HG02885 (cell line): ENCODE measurements around the gene GYS1.
"Not testable (repeated sequence)": the region's sequence is repeated elsewhere in the genome, so short reads cannot be mapped to it uniquely, and the experiment has no call there.

Source experiments
- ATAC-seq: cut with Tn5 transposase; IDR thresholded peaks from one replicate; pipeline ENCODE4 v1.9.1; 2021; ENCODE audit warnings: mild to moderate bottlenecking; ENCODE audit not compliant: unreplicated experiment, poor library complexity

Gene GYS1

GRCh38 chr19:49018388-49019241, 25.5 kb upstream of the GYS1 start:
- ATAC-seq, result not testable (repeated sequence)

GRCh38 chr19:49017666-49018351, 24.7 kb upstream of the GYS1 start:
- no peak for ATAC-seq

GRCh38 chr19:49017041-49017665, 24.0 kb upstream of the GYS1 start, which contains the start of gene LHB:
Gene LHB (minus strand): TSS chr19:49017091. CDS start chr19:49017081, 10 bp downstream.
- ATAC-seq, result no peak

- no peak for ATAC-seq
Measured at GRCh38 chr19:49016067-49016839, 23.1 kb upstream of the GYS1 start.

GRCh38 chr19:49014870-49015255, 21.8 kb upstream of the GYS1 start:
- ATAC-seq, result no peak

- ATAC-seq, result no peak
Measured at GRCh38 chr19:49014123-49014869, 21.2 kb upstream of the GYS1 start.

GRCh38 chr19:49011194-49011593, 18.1 kb upstream of the GYS1 start:
- ATAC-seq, result no peak

GRCh38 chr19:49010453-49010852, 17.3 kb upstream of the GYS1 start:
- no peak for ATAC-seq

- ATAC-seq, result no peak
Measured at GRCh38 chr19:49009828-49010227, 16.7 kb upstream of the GYS1 start.

- ATAC-seq, result no peak
Measured at GRCh38 chr19:49006905-49007304, 13.8 kb upstream of the GYS1 start.

- no peak for ATAC-seq
Measured at GRCh38 chr19:49004964-49005614, 12.0 kb upstream of the GYS1 start.

- ATAC-seq, result no peak
Measured at GRCh38 chr19:49004133-49004532, 11.0 kb upstream of the GYS1 start.

GRCh38 chr19:48999481-49000325, 6.6 kb upstream of the GYS1 start:
- no peak for ATAC-seq

GRCh38 chr19:48997972-48998371, 4.9 kb upstream of the GYS1 start:
- no peak for ATAC-seq

- ATAC-seq, result no peak
Measured at GRCh38 chr19:48994035-48994386, 902 bp upstream of the GYS1 start.

GRCh38 chr19:48992581-48993174, 431 bp downstream of the GYS1 start:
- ATAC-seq, result no peak

- no peak for ATAC-seq
Measured at GRCh38 chr19:48991873-48992580, 1.1 kb downstream of the GYS1 start.
